ENCODE data around the gene TCEAL6.
"Not testable (repeated sequence)": the region's sequence is repeated elsewhere in the genome, so short reads cannot be mapped to it uniquely, and the experiment has no call there.

DNA sequence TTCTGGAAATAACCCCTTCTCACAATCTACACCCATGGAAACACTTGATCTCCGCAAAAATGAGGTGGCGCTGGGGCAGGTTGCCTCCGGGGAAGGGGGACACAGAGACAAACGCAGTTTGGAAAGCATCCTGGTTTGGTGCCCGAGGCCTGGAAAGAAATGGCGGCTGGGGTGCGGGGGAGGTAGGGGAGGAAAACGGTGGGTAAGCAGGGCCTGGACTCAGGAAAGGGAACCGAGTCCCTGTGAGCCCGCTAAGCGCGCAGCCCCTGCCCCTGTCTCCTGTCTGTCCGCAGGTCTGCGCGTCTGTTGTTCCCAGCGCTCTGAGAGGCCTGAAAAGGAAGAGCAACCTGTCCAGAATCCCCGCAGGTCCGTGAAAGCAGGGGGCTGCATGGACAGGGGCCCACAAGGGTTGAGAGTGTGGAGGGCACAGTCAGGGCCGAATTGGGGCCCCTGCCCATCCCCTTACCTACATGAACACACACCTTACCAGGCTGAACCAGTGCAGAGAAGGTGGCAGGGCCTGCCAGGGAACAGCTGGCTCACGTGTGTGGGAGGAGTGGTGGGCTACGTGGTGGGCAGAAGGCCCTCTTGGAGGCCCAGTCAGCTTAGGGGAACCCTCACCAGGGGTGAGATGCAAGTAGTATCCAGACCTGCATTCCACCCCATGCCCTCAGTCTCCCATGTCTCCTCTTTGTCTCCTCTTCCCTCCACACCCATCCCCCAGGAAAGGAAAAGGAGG, 16.0 kb downstream of the TCEAL6 start:
- TF ChIP-seq, protein P1, sequence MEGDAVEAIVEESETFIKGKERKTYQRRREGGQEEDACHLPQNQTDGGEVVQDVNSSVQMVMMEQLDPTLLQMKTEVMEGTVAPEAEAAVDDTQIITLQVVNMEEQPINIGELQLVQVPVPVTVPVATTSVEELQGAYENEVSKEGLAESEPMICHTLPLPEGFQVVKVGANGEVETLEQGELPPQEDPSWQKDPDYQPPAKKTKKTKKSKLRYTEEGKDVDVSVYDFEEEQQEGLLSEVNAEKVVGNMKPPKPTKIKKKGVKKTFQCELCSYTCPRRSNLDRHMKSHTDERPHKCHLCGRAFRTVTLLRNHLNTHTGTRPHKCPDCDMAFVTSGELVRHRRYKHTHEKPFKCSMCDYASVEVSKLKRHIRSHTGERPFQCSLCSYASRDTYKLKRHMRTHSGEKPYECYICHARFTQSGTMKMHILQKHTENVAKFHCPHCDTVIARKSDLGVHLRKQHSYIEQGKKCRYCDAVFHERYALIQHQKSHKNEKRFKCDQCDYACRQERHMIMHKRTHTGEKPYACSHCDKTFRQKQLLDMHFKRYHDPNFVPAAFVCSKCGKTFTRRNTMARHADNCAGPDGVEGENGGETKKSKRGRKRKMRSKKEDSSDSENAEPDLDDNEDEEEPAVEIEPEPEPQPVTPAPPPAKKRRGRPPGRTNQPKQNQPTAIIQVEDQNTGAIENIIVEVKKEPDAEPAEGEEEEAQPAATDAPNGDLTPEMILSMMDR (IDR thresholded peaks at IDR 0.05): not testable (repeated sequence)
- not testable (repeated sequence) for TF ChIP-seq POLR2AphosphoS5 (IDR thresholded peaks at IDR 0.05)

All from prostate gland (tissue), 2 donors.